Measurements from ENCODE around the gene PRR33. TPM values are rescaled to one million over a fixed set of nuclear protein-coding genes. Genes with fewer than 3 reads are reported as not detected.

PRR33 gene
- total RNA-seq, 4 donors from 2014 or later, result not detected

Small RNAs within 50 kb of the gene (small RNA-seq; reads per million reads assigned to genes)
- gene AC051649.1, result 0 reads per million in 4 donors
- gene MIR4298, result 0 reads per million in 4 donors

Other genes starting within 250 kb of the PRR33 start
- gene KRTAP5-6, start 194.7 kb downstream of the PRR33 start, total RNA-seq, result not detected
- under 1 TPM in 3 of 4 donors, not detected in 1; 0.13 to 0.85 (median 0.31) TPM for gene IFITM10, start 141.3 kb downstream of the PRR33 start, total RNA-seq
- gene CTSD, start 128.0 kb downstream of the PRR33 start, total RNA-seq, result 100 to 1,000 TPM; 182 to 290 (median 238) TPM
- 1 to 10 TPM in 1 of 4 donors, not detected in 3; 2.2 TPM for gene SYT8, start 56.9 kb downstream of the PRR33 start, total RNA-seq
- 1 to 10 TPM in 1 of 4 donors, not detected in 3; 1.0 TPM for gene TNNI2, start 52.9 kb downstream of the PRR33 start, total RNA-seq
- 100 to 1,000 TPM in 1 of 4 donors, 10 to 100 TPM in 3; 13.4 to 133 (median 47.7) TPM for gene LSP1, start 38.8 kb downstream of the PRR33 start, total RNA-seq
- 1 to 10 TPM; 1.7 to 4.3 (median 2.5) TPM for gene TNNT3, start 27.8 kb upstream of the PRR33 start, total RNA-seq
- 100 to 1,000 TPM in 2 of 4 donors, 10 to 100 TPM in 2; 87.0 to 132 (median 106) TPM for gene MRPL23, start 55.4 kb upstream of the PRR33 start, total RNA-seq
- gene H19, start 105.9 kb upstream of the PRR33 start, total RNA-seq, result 100 to 1,000 TPM in 3 of 4 donors, 10 to 100 TPM in 1; 77.5 to 429 (median 399) TPM
- gene IGF2, start 247.5 kb upstream of the PRR33 start, total RNA-seq, result 10 to 100 TPM in 3 of 4 donors, 1 to 10 TPM in 1; 8.7 to 49.5 (median 28.7) TPM